Left ventricle myocardium inferior (tissue), 1 donor: ENCODE data around the gene OMA1. TPM values are rescaled to one million over a fixed set of nuclear protein-coding genes. Genes with fewer than 3 reads are reported as not detected.

ENCODE experiments used
- DNase-seq: peaks from one replicate; pipeline ENCODE4 v3.0.0-alpha.2; 2020
- H3K27ac ChIP-seq: fragments of 200-600 bp; replicated peaks from 2 replicates; pipeline ENCODE4 v1.8.0; 2021
- H3K27me3 ChIP-seq: fragments of 200-600 bp; 2 replicates; pipeline ENCODE4 v1.8.0; 2021; ENCODE audit warnings: low read depth
- H3K36me3 ChIP-seq: fragments of 200-600 bp; 2 replicates; pipeline ENCODE4 v1.8.0; 2021
- H3K4me1 ChIP-seq: fragments of 200-600 bp; 2 replicates; pipeline ENCODE4 v1.8.0; 2021
- H3K4me3 ChIP-seq: fragments of 200-600 bp; 2 replicates; pipeline ENCODE4 v1.8.0; 2021; ENCODE audit warnings: mild to moderate bottlenecking, moderate library complexity
- H3K9me3 ChIP-seq: fragments of 200-600 bp; replicated peaks from 2 replicates; pipeline ENCODE4 v1.8.0; 2021
- intact Hi-C: fragments of 100-400 bp; cut with micrococcal nuclease; formaldehyde crosslinking; loops from one replicate; pipeline ENCODE4 v1.11.0; 2022
- long read RNA-seq: library from polyadenylated mRNA; unstranded; transcript quantifications from one replicate; pipeline ENCODE4 v2.0.0, GENCODE V29; 2021
- total RNA-seq: library from RNA; stranded (reverse); fragmentation: NEBNext Ultra II Directional; extraction: Animal tissue kit (Norgen Biotek cat#: 25700); gene quantifications from one replicate; pipeline ENCODE4 v1.2.1, GENCODE V29; 2021
- TF ChIP-seq, protein P1 (sequence below): fragments of 200-600 bp; IDR thresholded peaks from 2 replicates; pipeline ENCODE4 v1.8.0; 2021; ENCODE audit warnings: antibody characterized with exemption, mild to moderate bottlenecking, borderline replicate concordance
- donor health status: DM: no; HTN: yes; CAD: no; lungs with severe emphysema.

The OMA1 gene
- total RNA-seq, result 36.6 TPM
- long read RNA-seq, partial matches to known transcripts, result 1 of 29 reads
- long read RNA-seq, other reads (novel, unspliced or antisense), result 28 of 29 reads

DNA sequence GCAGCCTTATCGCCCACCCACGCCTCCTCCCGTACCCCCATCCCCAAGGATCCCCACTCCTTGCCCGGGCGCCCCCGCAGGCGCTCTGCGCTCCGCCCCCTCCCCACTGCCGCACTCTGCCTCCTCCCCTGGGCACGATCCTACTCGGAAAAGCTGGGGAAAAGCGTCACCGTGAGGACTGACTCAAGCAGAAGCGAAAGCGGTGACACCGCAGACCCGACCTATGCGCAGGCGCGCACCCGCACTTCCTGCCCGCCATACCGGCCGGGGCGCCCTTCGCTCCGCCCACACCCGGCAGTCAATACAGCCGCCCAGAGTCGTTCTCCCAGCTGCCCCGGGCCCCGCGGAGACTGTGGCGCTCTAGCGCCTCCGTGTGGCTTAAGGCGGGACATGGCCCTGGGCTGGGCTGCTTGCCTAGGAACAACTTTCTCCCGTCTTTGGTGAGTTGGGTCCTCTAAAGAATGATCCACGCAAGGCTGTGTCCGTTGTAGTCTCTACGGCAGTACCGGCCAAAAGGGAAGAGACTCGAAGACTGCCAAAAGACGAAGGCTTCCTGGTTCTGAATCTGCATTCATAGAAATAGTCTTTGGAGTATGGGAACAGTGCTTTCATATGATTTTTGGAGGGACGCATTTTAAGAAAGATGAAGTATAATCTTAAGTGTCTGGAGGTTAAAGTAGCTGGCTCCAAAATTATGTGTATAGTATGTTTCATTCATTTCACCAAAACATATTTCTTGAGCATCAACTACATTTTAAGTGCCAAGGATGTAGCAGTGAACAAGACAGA is at the start of gene OMA1:
Gene OMA1, minus strand, starts transcription at position 207 of the 789 bp plus-strand sequence. CDS start 7,432 bp downstream, outside the sequence.
- H3K36me3 ChIP-seq, result no peaks in the 10 kb centered on the region
- DNase-seq, result peak; percentile 98
- H3K9me3 ChIP-seq, result no peaks in the 10 kb centered on the region
- peaks cover 4% of the 10 kb centered on the region for H3K27me3 ChIP-seq
- TF ChIP-seq, protein P1, sequence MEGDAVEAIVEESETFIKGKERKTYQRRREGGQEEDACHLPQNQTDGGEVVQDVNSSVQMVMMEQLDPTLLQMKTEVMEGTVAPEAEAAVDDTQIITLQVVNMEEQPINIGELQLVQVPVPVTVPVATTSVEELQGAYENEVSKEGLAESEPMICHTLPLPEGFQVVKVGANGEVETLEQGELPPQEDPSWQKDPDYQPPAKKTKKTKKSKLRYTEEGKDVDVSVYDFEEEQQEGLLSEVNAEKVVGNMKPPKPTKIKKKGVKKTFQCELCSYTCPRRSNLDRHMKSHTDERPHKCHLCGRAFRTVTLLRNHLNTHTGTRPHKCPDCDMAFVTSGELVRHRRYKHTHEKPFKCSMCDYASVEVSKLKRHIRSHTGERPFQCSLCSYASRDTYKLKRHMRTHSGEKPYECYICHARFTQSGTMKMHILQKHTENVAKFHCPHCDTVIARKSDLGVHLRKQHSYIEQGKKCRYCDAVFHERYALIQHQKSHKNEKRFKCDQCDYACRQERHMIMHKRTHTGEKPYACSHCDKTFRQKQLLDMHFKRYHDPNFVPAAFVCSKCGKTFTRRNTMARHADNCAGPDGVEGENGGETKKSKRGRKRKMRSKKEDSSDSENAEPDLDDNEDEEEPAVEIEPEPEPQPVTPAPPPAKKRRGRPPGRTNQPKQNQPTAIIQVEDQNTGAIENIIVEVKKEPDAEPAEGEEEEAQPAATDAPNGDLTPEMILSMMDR, result peak; percentile 98
- H3K4me3 ChIP-seq, result peak within 1 kb of the TSS; percentile 90
- H3K27ac ChIP-seq, result peak within 1 kb of the TSS; percentile 100
- intact Hi-C loops, result no loop called here
- H3K4me1 ChIP-seq, result peaks cover 18% of the 10 kb centered on the region

DNA sequence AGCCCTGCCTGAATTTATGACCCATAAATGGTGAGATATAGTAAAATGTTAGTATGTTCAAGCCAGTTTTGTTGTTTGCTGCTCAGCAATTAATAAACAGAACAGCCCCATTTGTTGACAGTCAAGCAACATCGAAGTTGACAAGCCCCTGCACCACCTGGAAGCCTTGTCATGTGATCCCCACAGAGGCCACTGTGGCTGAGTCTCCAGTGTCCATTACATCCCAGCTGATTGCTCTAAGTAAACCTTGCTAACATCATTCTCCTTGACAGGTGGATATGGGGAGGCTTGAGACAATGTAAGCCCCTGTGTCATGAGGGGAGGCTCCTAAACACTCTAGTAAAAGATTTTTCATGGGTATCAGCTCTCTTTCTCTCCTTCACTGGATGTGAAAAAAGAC is 48.0 kb upstream of the OMA1 start:
- Histone ChIP-seq H3K4me1 (peaks cover 24% of the 10 kb centered on the region), H3K27ac (no peak overlapping the region), H3K27me3 (no peaks in the 10 kb centered on the region), H3K36me3 (no peaks in the 10 kb centered on the region), H3K9me3 (no peaks in the 10 kb centered on the region), H3K4me3 (no peak overlapping the region)
- DNase-seq, result no peak
- intact Hi-C loops, result no loop called here
- TF ChIP-seq, protein P1, result no peak

DNA sequence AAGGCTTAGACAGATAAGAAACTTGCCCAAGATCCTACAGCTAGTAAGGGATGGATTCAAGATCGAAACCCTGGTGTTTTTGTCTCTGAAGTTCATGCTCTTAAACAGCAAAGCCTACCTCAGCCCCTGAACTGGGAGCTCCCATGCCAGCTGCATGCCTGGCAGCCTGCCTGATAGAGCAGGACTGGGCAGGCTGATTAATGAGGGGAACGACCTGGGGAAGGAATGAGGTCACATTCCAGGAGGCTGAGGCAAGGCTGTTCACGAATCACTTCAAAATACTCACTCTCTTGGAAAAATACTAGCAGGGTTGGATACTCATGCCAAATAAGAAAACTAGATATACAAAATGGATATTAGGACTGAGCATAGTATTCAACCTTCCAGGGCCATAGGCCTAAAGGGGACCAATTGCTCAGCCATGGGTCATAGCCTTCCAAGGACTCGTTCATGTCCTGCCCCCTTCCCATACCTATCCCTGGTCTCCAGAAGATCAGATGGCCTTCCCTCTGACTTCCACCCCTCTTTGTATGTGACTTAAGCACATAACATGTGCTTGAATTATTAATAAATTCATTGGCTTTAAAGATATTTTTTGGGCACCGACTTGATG is 46.1 kb upstream of the OMA1 start:
- no peaks in the 10 kb centered on the region for H3K9me3 ChIP-seq
- TF ChIP-seq, protein P1, result no peak
- H3K27me3 ChIP-seq, result peaks cover 6% of the 10 kb centered on the region
- DNase-seq, result peak; percentile 57
- no peak overlapping the region for H3K4me3 ChIP-seq
- no peak overlapping the region for H3K27ac ChIP-seq
- intact Hi-C loops, result no loop called here
- peaks cover 24% of the 10 kb centered on the region for H3K4me1 ChIP-seq
- no peaks in the 10 kb centered on the region for H3K36me3 ChIP-seq

DNA sequence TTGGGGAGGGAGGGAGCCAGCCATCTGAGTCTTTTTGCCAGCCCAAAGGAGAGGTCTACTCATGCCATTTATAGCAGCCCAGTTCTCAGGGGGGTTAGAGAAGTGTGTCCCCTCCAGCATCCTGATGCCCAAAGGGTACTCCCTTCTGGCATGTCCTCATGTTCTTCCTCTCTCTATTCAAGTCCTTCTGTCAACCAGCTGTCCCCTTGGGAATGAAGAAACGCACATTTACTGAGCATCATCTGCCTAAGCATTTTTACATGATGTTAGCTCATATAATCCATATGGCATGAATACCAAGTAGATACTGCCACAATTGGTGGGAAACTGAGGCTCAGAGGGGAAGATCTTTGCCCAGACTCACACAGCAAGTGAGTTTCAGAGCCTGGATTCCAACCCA is 45.3 kb upstream of the OMA1 start:
- TF ChIP-seq, protein P1, result no peak
- DNase-seq, result no peak
- intact Hi-C loops, result no loop called here
- H3K36me3 ChIP-seq, result no peaks in the 10 kb centered on the region
- no peak overlapping the region for H3K4me3 ChIP-seq
- H3K27me3 ChIP-seq, result peaks cover 6% of the 10 kb centered on the region
- H3K27ac ChIP-seq, result no peak overlapping the region
- H3K4me1 ChIP-seq, result peaks cover 18% of the 10 kb centered on the region
- H3K9me3 ChIP-seq, result no peaks in the 10 kb centered on the region

DNA sequence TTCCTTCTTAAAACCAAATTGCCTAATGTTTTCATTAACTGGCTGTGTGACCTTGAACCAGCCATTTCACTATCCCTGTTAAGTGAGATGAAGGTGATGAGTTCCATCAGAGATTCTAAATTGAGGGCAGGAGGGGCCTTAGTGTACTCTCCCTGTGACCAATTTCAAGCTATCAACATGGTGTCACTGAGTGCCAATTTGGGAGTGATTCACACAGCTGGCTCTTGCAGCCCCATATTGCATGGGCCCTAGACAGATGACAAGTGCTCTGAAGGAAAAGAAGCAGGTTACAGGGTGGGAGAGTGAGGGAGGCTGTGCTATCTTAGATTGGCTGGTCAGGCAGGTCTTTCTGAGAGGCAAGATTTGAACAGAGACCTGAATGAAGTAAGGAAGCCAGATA is 43.5 kb upstream of the OMA1 start:
- no peak overlapping the region for H3K27ac ChIP-seq
- no peaks in the 10 kb centered on the region for H3K9me3 ChIP-seq
- no peaks in the 10 kb centered on the region for H3K36me3 ChIP-seq
- no peak for DNase-seq
- no peak overlapping the region for H3K4me3 ChIP-seq
- TF ChIP-seq, protein P1, result no peak
- H3K4me1 ChIP-seq, result peaks cover 16% of the 10 kb centered on the region
- intact Hi-C loops, result no loop called here
- peaks cover 6% of the 10 kb centered on the region for H3K27me3 ChIP-seq
